GM10266 (cell line): ENCODE measurements around the gene MYL5.

Experiments used
- DNase-seq: peaks from one replicate; pipeline ENCODE4 v3.0.0; 2012; ENCODE audit errors: extremely low spot score
- TF ChIP-seq, protein P1 (sequence below): IDR thresholded peaks from 2 replicates; pipeline ENCODE4 v1.5.1; 2012; ENCODE audit warnings: mild to moderate bottlenecking, low read depth; ENCODE audit not compliant: control insufficient read depth, insufficient read depth; ENCODE audit errors: missing control alignments

The MYL5 gene

DNA sequence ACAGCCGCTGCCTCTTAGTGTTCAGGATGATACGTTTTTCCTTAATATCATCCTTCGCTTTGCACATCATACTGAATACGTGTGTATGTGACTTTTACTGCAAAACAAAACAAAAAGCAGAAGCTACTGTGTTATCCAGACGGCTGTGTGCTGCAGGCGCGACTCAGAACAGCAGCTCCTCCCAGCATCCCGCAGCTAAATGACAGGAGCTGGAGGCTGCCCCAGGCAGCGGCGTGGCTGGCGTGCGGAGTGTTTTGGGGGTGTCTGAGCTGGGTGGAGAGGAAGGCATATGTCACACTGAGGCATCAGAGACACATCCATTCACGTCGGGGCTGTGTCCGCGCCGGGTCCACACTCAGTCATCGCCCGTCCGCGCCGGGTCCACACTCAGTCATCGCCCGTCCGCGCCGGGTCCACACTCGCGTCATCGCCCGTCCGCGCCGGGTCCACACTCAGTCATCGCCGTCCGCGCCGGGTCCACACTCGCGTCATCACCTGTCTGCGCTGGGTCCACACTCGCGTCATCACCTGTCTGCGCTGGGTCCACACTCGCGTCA is 47.9 kb downstream of the MYL5 start:
- TF ChIP-seq, protein P1, sequence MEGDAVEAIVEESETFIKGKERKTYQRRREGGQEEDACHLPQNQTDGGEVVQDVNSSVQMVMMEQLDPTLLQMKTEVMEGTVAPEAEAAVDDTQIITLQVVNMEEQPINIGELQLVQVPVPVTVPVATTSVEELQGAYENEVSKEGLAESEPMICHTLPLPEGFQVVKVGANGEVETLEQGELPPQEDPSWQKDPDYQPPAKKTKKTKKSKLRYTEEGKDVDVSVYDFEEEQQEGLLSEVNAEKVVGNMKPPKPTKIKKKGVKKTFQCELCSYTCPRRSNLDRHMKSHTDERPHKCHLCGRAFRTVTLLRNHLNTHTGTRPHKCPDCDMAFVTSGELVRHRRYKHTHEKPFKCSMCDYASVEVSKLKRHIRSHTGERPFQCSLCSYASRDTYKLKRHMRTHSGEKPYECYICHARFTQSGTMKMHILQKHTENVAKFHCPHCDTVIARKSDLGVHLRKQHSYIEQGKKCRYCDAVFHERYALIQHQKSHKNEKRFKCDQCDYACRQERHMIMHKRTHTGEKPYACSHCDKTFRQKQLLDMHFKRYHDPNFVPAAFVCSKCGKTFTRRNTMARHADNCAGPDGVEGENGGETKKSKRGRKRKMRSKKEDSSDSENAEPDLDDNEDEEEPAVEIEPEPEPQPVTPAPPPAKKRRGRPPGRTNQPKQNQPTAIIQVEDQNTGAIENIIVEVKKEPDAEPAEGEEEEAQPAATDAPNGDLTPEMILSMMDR = no peak
- no peak for DNase-seq

DNA sequence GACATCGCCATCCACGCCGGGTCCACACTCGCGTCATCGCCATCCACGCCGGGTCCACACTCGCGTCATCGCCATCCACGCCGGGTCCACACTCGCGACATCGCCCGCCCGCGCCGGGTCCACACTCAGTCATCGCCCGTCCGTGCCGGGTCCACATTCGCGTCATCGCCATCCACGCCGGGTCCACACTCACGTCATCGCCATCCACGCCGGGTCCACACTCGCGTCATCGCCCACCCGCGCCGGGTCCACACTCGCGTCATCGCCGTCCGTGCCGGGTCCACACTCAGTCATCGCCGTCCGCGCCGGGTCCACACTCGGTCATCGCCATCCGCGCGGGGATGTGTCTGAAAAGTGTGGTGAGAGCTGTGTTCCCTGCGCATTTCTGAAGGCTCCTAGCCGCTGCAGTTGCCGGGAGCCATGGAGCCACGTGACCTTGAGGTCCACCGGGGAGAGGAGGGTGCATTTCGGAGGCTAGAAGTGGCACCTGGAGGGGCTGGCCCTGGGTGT is 48.6 kb downstream of the MYL5 start:
- TF ChIP-seq, protein P1 = no peak
- DNase-seq = no peak

DNA sequence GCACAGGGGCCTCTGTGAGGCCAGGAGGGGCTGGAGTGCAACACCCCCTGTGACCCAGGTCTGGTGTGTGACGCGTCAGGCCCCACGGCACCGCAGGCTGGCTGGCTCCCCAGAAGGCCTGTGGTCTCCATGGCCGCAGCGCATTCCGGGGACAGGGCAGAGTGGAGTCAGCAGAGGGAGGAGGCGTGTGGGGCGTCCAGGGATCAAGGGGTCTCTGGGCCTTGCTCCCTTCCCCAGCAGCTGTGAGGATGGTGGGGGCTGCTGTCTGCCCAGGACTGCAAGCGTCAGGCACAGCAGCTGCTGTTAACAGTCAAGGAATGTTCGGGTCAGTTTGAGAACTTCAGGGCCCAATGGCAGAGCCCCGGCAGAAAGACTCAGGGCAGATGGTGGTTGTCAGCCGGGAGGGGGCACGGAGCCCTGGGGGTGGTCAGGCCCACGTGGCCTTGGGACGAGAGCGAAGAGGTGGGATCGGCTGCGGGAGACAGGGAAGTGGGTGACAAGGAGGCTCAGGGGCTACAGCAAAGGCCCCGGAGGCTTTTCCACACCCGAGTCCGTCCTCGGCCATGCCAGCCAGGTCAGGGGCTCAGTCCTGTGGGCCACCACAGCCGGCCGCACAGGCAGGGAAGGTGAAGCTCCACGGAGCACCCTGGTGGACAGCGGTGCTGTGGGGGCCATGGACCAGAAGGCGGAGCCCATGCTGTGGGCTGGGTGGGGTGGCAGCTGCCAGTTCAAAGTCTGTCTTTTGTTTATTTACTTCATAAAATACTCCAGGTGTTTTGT is 49.6 kb downstream of the MYL5 start:
- no peak for DNase-seq
- TF ChIP-seq, protein P1 = no peak

DNA sequence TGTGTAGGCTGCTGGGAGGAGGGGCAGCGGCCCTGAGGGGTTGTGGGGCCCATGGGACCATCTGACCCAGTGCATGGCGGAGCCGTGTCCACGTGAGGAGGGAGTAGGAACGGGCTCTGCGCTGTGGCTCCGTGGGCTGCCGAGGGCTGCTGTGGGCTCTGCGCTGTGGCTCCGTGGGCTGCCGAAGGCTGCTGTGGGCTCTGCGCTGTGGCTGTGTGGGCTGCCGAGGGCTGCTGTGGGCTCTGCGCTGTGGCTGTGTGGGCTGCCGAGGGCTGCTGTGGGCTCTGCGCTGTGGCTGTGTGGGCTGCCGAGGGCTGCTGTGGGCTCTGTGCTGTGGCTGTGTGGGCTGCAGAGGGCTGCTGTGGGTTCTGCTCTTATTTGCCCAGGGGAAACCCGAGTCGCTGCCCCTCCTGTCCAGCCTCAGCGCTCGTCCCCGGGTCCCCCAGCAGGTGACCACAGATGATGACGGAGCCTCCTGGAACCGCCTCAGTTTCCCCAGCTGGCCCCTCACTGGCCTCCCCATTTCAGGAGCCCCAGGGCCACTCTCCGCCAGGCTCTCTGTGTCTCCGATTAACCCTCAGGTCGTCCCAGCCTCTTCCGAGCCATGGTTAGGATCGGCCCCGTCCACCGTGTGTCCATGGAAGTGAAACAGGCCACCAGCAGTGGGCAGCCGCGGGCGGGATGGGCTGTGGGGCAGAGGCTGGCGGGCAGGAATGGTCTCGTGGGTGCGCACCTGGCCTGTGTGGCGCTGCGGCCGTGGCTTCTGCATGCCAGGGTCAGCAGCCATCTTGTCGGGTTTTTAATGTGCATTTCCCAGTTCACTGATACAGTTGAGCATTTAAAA is 51.3 kb downstream of the MYL5 start:
- TF ChIP-seq, protein P1 = no peak
- DNase-seq = no peak

DNA sequence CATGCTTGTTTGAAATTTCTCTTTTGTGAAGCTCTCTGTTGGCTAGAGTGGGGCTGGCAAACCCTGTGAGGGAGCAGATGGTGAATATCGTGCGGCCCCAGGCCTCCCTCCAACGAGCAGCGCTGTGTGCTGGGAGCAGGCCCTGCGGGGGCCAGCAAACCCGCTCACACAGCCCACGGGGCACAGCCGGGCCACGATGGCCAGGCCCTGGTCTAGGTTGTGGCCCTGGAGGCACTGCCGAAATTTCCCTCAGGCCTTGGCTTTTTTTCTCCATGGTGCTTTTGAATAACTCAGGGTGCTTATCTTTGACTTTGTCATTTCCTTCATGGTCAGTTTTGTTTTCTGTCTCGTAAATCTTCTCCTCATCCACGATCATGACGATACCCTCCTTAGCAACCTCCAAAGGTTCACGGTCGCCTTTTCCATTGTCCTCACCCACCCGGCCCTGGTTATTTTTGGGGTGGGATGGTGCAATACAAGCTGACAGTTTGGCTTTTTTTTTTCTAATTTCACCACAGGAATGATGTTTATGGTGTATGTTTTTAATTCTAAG is 52.0 kb downstream of the MYL5 start:
- TF ChIP-seq, protein P1 = no peak
- DNase-seq = no peak

DNA sequence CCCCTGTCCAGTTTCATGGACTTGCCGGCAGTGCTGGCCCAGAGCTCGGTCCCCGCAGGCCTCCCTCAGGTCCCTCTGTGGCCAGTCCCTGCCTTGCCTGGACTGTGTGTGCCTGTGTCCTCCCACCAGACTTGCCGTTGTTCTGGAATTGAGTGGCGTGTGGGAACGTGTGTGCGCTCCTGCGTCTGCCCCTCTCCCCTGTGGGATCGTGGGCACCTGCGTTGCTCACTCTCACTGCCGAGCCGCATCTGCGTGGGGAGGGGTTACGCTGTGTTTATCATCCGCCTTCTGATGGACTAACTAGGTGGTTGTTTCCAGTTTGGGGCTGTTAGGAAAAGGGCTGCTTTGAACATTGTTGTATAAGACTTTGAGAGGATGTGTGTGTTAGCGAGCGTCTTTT is 52.5 kb downstream of the MYL5 start:
- TF ChIP-seq, protein P1 = no peak
- no peak for DNase-seq
